Activated CD4-positive, alpha-beta T cell treated with anti-CD3 and anti-CD28 coated beads for 48 hours (primary cell): ENCODE results near the gene DNMT3L.
"Not testable (repeated sequence)": the region's sequence is repeated elsewhere in the genome, so short reads cannot be mapped to it uniquely, and the experiment has no call there.

Experiments used
- DNase-seq: peaks from one replicate; pipeline ENCODE4 v3.0.0-alpha.2; 2020

DNMT3L gene

DNA sequence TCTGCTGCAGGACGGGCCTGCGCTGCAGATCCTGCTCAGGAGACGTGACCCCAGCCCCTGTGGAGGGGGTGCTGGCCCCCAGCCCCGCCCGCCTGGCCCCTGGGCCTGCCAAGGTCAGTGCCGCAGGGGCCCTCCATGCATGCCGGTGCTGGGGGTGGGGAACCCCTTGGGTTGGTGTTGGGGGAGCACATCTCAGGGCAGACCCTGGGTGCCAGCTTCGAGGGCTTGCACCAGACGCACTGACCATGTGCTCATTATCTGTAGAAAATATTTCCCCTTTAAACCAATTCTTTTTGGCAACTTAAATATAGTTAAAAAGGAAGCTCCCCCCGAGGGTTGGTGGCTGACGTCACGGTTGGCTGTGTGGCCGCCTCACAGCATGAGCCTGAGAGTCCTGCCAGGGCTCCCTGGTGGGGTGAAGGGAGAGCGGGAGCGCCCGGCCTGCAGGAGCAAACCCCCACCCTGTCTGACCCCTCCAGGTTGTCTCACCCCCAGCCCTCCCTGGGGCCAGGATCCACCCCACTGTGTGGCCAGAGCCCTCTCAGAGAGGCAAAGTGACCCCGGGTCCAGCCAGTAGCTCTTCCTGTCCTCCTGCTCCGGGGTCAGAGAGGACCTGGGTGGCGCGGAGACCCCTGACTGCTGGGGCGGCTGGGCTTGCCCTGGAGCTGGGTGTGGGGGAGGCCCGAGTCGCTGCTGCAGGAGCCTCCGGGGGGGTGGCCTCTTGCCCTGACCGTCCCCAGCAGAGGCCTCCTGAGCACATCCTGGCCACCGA lies 32.9 kb upstream of the DNMT3L start:
- no peak for DNase-seq

DNA sequence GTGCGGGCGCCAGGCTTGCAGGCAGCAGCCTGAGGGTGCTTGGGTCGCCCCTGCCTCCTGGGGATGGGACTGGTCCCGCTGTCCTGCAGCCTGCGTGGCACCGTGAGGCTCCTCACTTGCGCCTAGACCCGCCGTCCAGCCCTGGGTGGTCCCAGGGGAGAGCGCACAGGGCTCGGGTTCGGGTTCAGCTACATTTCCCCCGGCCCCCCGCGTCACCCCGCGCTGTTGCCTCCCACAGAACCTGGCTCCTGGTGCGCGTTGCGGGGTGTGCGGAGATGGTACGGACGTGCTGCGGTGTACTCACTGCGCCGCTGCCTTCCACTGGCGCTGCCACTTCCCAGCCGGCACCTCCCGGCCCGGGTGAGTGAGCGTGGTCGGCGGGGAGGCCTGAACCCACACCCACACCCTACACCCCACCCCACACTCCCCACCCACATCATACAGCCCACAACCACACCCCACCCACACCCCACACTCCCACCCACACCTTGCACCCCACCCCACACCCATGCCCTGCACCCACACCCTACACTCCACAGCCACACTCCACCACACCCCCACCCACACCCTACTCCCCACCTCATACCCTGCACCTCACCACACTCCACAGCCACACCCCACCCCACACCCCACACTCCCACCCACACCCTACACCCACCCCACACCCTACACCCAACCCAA lies 32.0 kb upstream of the DNMT3L start:
- no peak for DNase-seq

DNA sequence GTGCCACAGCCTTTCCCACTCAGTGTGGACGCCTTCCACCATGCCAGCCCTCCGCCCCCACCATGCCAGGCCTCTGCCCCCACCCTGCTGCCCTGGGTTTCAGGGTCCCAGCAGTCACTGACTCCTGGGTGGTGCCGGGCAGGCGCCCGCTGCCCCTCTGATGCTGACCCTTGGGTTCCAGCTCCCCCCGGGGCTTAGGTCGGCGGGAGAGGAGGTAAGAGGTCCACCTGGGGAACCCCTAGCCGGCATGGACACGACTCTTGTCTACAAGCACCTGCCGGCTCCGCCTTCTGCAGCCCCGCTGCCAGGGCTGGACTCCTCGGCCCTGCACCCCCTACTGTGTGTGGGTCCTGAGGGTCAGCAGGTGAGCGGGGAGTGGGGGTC lies 31.1 kb upstream of the DNMT3L start:
- no peak for DNase-seq

- DNase-seq = no peak
Observed at GRCh38 chr21:44291936-44292811, 30.5 kb upstream of the DNMT3L start.

GRCh38 chr21:44291078-44291935 lies 29.6 kb upstream of the DNMT3L start:
- no peak for DNase-seq

- DNase-seq = no peak
Observed at GRCh38 chr21:44290327-44291077, 28.8 kb upstream of the DNMT3L start.

- DNase-seq = no peak
Observed at GRCh38 chr21:44289381-44290010, 27.8 kb upstream of the DNMT3L start.

DNA sequence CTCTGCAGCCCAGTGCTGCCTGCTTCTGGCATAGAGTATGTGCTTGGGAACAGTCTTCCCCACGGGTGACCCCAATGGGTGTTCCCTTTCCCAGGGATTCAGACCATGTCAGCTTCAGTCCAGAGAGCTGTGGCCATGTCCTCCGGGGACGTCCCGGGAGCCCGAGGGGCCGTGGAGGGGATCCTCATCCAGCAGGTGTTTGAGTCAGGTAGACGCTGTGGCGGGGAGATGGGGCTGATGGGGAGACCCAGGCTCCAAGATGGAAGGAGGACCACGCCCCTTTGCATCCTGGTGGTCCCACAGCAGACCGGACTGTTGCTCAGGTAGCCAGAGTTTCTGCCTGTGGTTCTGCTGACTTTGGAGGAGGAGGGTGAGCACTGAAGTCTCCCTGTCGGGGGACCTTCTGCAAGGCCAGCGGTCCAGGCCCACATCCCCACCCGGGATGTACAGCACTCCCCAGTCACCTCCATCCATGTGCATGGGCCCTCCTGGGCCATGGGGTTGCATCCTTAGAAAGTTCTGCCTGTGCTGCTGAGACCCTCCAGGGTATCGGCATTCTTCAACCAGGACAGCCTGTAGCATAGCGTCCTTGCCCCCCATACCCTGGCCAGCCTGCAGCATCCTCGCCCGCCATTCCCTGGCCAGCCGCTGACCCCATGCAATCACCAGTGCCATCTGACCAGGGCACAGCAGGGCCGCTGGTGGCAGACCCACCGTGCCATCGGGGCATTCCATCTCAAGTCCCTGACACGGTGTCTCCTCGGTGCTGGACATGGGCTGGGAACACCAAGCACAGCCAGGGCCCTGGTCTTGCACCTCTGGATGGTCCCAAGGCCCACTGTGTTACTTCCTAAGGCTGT lies 26.8 kb upstream of the DNMT3L start:
- DNase-seq = no peak

- DNase-seq = no peak
Observed at GRCh38 chr21:44286716-44287632, 25.3 kb upstream of the DNMT3L start.

- no peak for DNase-seq
Observed at GRCh38 chr21:44286086-44286715, 24.5 kb upstream of the DNMT3L start.

DNA sequence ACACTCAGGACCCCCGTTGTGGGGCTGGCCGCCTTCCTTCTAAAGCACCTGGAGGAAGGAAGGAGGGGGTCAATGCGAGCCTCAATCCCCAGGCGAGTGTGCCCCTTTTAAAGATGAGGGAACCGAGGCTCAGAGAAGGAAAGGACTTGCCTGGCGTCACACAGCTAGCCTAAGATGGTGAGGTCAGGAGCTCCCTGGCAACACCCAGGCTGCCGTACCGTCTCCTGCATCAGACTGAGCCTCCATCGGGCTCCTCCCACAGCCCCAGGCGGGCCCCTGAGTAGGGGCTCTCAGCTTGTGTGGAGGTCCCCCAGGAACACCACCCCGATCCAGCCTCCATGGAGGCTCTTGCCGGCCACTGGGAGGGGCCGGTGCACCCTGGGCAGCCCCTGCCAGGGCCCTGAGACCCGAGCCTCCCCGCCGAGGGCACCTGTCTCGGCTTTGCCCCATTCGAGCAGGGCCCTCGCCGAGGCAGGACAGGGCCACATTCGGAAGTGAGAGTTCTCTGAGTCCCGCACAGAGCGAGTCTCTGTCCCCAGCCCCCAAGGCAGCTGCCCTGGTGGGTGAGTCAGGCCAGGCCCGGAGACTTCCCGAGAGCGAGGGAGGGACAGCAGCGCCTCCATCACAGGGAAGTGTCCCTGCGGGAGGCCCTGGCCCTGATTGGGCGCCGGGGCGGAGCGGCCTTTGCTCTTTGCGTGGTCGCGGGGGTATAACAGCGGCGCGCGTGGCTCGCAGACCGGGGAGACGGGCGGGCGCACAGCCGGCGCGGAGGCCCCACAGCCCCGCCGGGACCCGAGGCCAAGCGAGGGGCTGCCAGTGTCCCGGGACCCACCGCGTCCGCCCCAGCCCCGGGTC lies 23.7 kb upstream of the DNMT3L start, which contains the start of gene AIRE:
Gene AIRE (plus strand): TSS at position 739 of the 855 bp plus-strand sequence. CDS start 131 bp downstream, outside the sequence.
- no peak for DNase-seq

GRCh38 chr21:44283948-44284347 lies 22.3 kb upstream of the DNMT3L start:
- no peak for DNase-seq

GRCh38 chr21:44283211-44283785 lies 21.6 kb upstream of the DNMT3L start:
- not testable (repeated sequence) for DNase-seq

GRCh38 chr21:44282370-44282769 lies 20.7 kb upstream of the DNMT3L start:
- no peak for DNase-seq

- DNase-seq = no peak
Observed at GRCh38 chr21:44281801-44282200, 20.1 kb upstream of the DNMT3L start.

GRCh38 chr21:44279354-44280260 lies 17.9 kb upstream of the DNMT3L start:
- no peak for DNase-seq
